Measurements from ENCODE around the gene KLK4.

Gene KLK4

DNA sequence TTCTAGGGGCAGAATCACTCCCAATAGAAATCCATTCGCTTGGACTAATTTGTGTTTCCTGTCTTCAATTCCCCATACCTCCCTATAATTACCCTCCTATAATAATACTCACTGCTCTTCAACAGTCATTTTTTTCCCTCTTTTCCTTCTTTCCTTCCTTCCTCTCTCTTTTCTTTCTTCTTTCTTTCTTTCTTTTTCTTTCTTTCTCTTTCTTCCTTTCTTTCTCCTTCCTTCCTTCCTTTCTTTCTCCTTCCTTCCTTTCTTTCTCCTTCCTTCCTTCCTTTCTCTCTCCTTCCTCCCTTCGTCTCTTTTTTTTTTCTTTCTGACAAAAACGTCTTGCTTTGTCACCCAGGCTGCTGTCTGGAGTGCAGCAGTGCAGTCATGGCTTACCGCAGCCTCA lies 33.6 kb upstream of the KLK4 start:
- H3K4me3 ChIP-seq (ENCODE audit: low read length) = no peak overlapping the region
- no peak for DNase-seq (ENCODE audit: low read depth)
- TF ChIP-seq, protein P1, sequence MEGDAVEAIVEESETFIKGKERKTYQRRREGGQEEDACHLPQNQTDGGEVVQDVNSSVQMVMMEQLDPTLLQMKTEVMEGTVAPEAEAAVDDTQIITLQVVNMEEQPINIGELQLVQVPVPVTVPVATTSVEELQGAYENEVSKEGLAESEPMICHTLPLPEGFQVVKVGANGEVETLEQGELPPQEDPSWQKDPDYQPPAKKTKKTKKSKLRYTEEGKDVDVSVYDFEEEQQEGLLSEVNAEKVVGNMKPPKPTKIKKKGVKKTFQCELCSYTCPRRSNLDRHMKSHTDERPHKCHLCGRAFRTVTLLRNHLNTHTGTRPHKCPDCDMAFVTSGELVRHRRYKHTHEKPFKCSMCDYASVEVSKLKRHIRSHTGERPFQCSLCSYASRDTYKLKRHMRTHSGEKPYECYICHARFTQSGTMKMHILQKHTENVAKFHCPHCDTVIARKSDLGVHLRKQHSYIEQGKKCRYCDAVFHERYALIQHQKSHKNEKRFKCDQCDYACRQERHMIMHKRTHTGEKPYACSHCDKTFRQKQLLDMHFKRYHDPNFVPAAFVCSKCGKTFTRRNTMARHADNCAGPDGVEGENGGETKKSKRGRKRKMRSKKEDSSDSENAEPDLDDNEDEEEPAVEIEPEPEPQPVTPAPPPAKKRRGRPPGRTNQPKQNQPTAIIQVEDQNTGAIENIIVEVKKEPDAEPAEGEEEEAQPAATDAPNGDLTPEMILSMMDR (conservative IDR thresholded peaks at IDR 0.05; ENCODE audit: low read length) = no peak

DNA sequence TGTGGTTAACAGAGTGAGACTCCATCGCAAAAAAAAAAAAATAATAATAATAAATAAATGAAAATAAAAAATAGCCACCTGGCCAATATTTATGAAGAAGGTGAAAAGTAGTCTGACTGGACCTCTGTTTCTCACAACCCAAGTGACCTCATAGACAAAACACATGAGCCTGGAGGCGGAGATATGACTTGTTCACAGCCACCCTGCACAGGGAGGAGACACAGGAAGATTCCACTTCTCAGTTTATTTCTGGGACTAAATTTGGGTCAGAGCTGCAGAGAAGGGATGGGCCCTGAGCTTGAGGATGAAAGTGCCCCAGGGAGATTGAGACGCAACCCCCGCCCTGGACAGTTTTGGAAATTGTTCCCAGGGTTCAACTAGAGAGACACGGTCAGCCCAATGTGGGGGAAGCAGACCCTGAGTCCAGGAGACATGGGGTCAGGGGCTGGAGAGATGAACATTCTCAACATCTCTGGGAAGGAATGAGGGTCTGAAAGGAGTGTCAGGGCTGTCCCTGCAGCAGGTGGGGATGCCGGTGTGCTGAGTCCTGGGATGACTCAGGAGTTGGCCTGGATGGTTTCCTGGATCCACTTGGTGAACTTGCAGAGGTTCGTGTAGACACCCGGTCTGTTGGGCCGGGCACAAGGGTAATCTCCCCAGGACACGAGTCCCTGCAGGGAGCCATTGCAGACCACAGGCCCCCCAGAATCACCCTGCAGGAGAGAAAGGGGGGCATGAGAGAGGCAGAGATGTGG lies 32.1 kb upstream of the KLK4 start:
- H3K4me3 ChIP-seq (ENCODE audit: low read length) = no peak overlapping the region
- DNase-seq (ENCODE audit: low read depth) = no peak
- TF ChIP-seq, protein P1 (conservative IDR thresholded peaks at IDR 0.05; ENCODE audit: low read length) = no peak

DNA sequence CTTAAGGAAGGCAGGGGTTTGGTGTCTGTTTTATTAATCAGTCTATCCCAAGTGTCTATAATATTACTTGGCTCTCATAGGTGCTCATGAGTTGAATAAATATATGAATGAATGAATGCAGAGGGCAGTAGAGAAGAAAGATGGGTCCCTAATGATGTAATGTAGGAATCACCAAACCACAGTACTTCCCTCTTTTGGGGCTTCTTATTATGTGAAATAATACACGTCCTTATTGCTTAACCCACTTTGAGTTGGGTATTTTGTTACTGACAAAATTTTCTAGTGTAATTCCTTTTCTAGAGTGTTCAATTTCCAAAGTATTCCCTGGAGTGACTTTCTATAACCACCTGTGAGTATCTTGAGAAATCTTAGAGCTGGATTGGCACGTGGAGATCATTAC lies 28.4 kb upstream of the KLK4 start:
- no peak for DNase-seq (ENCODE audit: low read depth)
- TF ChIP-seq, protein P1 (conservative IDR thresholded peaks at IDR 0.05; ENCODE audit: low read length) = no peak
- H3K4me3 ChIP-seq (ENCODE audit: low read length) = no peak overlapping the region

DNA sequence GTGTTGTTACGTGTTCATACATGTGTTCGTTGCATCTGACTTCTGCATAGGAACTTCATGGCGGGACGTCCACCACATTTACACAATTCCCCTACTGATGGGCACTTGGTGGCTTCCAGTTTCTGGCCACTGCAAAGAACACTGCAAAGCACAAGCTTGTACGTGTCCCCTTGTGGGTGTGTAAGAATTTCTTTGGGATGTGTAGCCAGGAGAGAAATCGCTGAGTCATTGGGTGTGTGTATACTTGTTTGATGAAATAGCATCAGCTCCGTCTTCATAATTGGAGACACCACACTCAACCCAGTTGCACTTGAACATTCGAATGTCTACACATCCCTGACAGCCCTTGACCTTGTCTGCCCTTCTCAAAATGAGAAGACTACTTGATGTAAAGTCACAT lies 22.4 kb upstream of the KLK4 start:
- peak; percentile 34 for DNase-seq (ENCODE audit: low read depth)
- no peak overlapping the region for H3K4me3 ChIP-seq (ENCODE audit: low read length)
- TF ChIP-seq, protein P1 (conservative IDR thresholded peaks at IDR 0.05; ENCODE audit: low read length) = no peak

DNA sequence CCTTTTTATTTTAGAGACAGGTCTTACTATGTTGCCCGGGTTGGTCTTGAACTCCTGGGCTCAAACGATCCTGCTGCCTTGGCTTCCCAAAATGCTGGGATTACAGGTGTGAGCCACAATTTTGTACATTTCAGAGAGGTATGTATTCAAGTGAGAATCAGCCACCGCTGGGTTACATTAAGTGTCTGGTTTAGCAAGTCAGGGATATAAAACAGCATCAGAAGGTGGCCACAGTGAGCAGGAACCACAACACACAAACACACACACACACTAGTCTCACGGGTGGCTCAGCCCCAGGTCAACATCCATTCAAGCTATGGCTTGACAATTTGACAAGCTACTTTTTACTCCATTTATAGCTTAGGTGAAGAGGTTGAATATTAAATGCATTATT lies 21.5 kb upstream of the KLK4 start:
- H3K4me3 ChIP-seq (ENCODE audit: low read length) = no peak overlapping the region
- TF ChIP-seq, protein P1 (conservative IDR thresholded peaks at IDR 0.05; ENCODE audit: low read length) = no peak
- DNase-seq (ENCODE audit: low read depth) = no peak

DNA sequence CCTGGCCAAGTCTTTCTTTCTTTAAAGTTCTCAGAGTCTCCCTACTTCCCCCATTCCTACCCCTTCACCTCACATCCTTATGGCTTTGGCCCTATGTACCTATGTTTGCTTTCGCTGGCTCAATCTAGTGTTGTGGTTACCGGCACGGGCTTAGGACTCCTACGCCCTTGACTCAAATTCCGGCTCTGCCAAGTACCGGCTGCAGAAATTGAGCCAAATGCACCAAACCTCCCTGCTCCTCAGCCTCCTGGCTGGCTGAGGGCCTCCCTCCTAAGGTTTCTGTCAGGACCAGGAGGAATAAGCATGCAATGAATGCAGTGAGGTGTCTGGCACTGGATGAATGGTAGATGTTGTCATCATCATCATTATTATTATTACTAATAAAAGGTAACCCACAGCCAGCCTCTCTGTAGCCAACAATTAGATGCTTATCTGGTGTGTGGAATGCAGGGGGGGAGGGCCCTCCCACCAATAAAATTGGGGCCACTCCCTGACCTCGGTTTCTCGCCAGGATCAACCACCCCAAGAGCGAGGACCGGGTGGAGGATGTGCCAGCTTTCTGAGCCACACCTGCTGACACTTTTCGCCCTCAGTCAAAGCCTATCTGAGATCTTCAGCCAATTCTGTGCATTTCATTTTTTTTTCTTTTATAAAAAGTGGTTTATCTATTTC lies 21.0 kb upstream of the KLK4 start:
- TF ChIP-seq, protein P1 (conservative IDR thresholded peaks at IDR 0.05; ENCODE audit: low read length) = no peak
- H3K4me3 ChIP-seq (ENCODE audit: low read length) = no peak overlapping the region
- DNase-seq (ENCODE audit: low read depth) = no peak

DNA sequence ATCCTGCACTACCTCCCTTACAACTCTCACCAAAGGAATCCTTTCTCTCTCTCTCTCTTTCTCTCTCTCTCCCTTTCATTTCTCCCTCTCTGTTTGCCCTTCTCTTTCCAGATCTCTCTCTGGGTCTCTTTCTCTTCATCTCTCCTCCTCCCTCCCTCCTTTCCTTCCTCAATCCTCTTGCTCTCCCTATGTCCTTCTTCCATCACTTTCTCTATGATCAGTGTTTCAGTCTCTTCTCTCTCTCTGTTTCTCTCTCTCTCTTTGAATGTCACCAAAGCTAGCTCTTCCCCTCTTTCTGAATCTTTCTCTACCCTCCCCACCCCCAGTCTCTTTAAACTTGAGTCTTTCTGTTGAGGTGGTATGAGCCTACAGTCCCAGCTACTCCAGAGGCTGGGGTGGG lies 19.8 kb upstream of the KLK4 start:
- H3K4me3 ChIP-seq (ENCODE audit: low read length) = no peak overlapping the region
- TF ChIP-seq, protein P1 (conservative IDR thresholded peaks at IDR 0.05; ENCODE audit: low read length) = no peak
- no peak for DNase-seq (ENCODE audit: low read depth)
